GM11168 (cell line): Measurements from ENCODE around the gene CNNM1.

Experiments used
- in situ Hi-C: fragments of 300-500 bp; cut with MboI; formaldehyde crosslinking; loops from one replicate; pipeline ENCODE4 v1.12.0; 2022; ENCODE audit warnings: low sequenced_read_pairs; ENCODE audit not compliant: unreplicated experiment

Gene CNNM1

GRCh38 chr10:99329304-99329553, at the start of gene CNNM1:
TSS of gene CNNM1 (plus strand) at chr10:99329356. CDS start at chr10:99329388, 32 bp downstream.
- in situ Hi-C loops, result no loop called here

- in situ Hi-C loops, result no loop called here
Measured at GRCh38 chr10:99279626-99280111, 49.5 kb upstream of the CNNM1 start.

GRCh38 chr10:99280472-99280871, 48.7 kb upstream of the CNNM1 start:
- in situ Hi-C loops, result no loop called here

GRCh38 chr10:99285881-99286280, 43.3 kb upstream of the CNNM1 start:
- in situ Hi-C loops, result no loop called here

- in situ Hi-C loops, result no loop called here
Measured at GRCh38 chr10:99290306-99290705, 38.9 kb upstream of the CNNM1 start.

- in situ Hi-C loops, result no loop called here
Measured at GRCh38 chr10:99292159-99292558, 37.0 kb upstream of the CNNM1 start.

- in situ Hi-C loops, result no loop called here
Measured at GRCh38 chr10:99296605-99297004, 32.6 kb upstream of the CNNM1 start.

- in situ Hi-C loops, result no loop called here
Measured at GRCh38 chr10:99297033-99297432, 32.1 kb upstream of the CNNM1 start.

GRCh38 chr10:99303899-99304861, 25.0 kb upstream of the CNNM1 start:
- in situ Hi-C loops, result no loop called here

- in situ Hi-C loops, result no loop called here
Measured at GRCh38 chr10:99304862-99305229, 24.3 kb upstream of the CNNM1 start.

- in situ Hi-C loops, result no loop called here
Measured at GRCh38 chr10:99312501-99312900, 16.7 kb upstream of the CNNM1 start.

GRCh38 chr10:99315853-99316252, 13.3 kb upstream of the CNNM1 start:
- in situ Hi-C loops, result no loop called here

GRCh38 chr10:99316374-99316773, 12.8 kb upstream of the CNNM1 start:
- in situ Hi-C loops, result no loop called here

GRCh38 chr10:99318048-99318447, 11.1 kb upstream of the CNNM1 start:
- in situ Hi-C loops, result no loop called here

- in situ Hi-C loops, result no loop called here
Measured at GRCh38 chr10:99318475-99318874, 10.7 kb upstream of the CNNM1 start.

GRCh38 chr10:99325281-99325680, 3.9 kb upstream of the CNNM1 start:
- in situ Hi-C loops, result no loop called here

- in situ Hi-C loops, result no loop called here
Measured at GRCh38 chr10:99326871-99327270, 2.3 kb upstream of the CNNM1 start.

- in situ Hi-C loops, result no loop called here
Measured at GRCh38 chr10:99328579-99329303, 415 bp upstream of the CNNM1 start.

- in situ Hi-C loops, result no loop called here
Measured at GRCh38 chr10:99329554-99330346, 594 bp downstream of the CNNM1 start.

GRCh38 chr10:99330347-99330924, 1.3 kb downstream of the CNNM1 start:
- in situ Hi-C loops, result no loop called here
